Endothelial cell of umbilical vein (primary cell): Measurements from ENCODE around the gene ABCG2. TPM values are rescaled to one million over a fixed set of nuclear protein-coding genes. Genes with fewer than 3 reads are reported as not detected.
A peak's percentile ranks its signal among the peaks of the same experiment; 100 is the strongest.

Experiments used
- BruUV-seq: library from RNA; stranded (reverse); fragments of 400-500 nt; replicated peaks from 2 replicates; lab custom pipeline; 2021; lab: Mats Ljungman, UMichigan
- CTCF ChIA-PET: fragments of 300-600, 350-600 bp; sonication (Branson Sonifier 250); formaldehyde crosslinking; loops from one replicate; lab custom pipeline; 2021; ENCODE audit warnings: antibody characterized with exemption, inconsistent platforms; lab: Charles Lee
- POLR2A ChIA-PET: fragments of 300-600, 350-600 bp; sonication (Branson Sonifier 250); formaldehyde crosslinking; loops from one replicate; lab custom pipeline; 2021; ENCODE audit warnings: antibody characterized with exemption, inconsistent platforms; lab: Charles Lee
- DNase-seq: peaks from one replicate; pipeline ENCODE4 v3.0.0-alpha.2; 2011; ENCODE audit warnings: low read depth, low spot score
- FAIRE-seq: peaks from 2 replicates; lab custom pipeline; 2011; peaks lifted over from hg19 to GRCh38; lab: Jason Lieb, UNC
- H2AFZ ChIP-seq: 2 replicates; pipeline ENCODE4 v1.6.0; 2012; ENCODE audit warnings: low read depth, low read length, control low read depth, inconsistent platforms
- H3K27ac ChIP-seq: 2 replicates; pipeline ENCODE4 v1.5.1; 2011; ENCODE audit warnings: low read depth, mild to moderate bottlenecking, control low read depth, low read length, moderate library complexity; ENCODE audit not compliant: insufficient read depth
- H3K27me3 ChIP-seq, 2 experiments: 2 replicates each; pipeline versions ENCODE4 v1.6.0 to v1.6.1; 2011; ENCODE audit warnings: low read length in 2 of 2, mixed read lengths in 1 of 2; ENCODE audit not compliant: control insufficient read depth in 2 of 2, insufficient read depth in 2 of 2
- H3K36me3 ChIP-seq, 2 experiments: 2 replicates in 1 of 2; 3 replicates in 1 of 2; pipeline ENCODE4 v1.5.1; 2011; ENCODE audit warnings: low read length in 2 of 2, mild to moderate bottlenecking in 1 of 2, moderate library complexity in 1 of 2; ENCODE audit not compliant: control insufficient read depth in 2 of 2, insufficient read depth in 2 of 2; ENCODE audit errors: extremely low read depth in 1 of 2
- H3K4me1 ChIP-seq: 3 replicates; pipeline ENCODE4 v1.5.1; 2011; ENCODE audit warnings: mild to moderate bottlenecking, low read length; ENCODE audit not compliant: control insufficient read depth, insufficient read depth; ENCODE audit errors: extremely low read depth
- H3K4me2 ChIP-seq: 2 replicates; pipeline ENCODE4 v1.6.1; 2011; ENCODE audit warnings: low read length, control low read depth, mixed read lengths; ENCODE audit not compliant: insufficient read depth
- H3K4me3 ChIP-seq, 3 experiments: fragments of 200-600 bp in 1 of 3; sonication (generic), shearing (Covaris generic) in 1 of 3; replicated peaks in 1 of 3; 2 replicates each; pipeline ENCODE4 v1.5.1; 2011 to 2016; ENCODE audit warnings: control low read depth in 3 of 3, low read length in 3 of 3, mild to moderate bottlenecking in 2 of 3, inconsistent platforms in 1 of 3, low read depth in 1 of 3, moderate library complexity in 1 of 3; ENCODE audit not compliant: insufficient read depth in 1 of 3
- H3K79me2 ChIP-seq: 2 replicates; pipeline ENCODE4 v1.6.0; 2012; ENCODE audit warnings: low read length, inconsistent platforms; ENCODE audit not compliant: control insufficient read depth, insufficient read depth
- H3K9ac ChIP-seq: replicated peaks from 2 replicates; pipeline ENCODE3; 2011; ENCODE audit warnings: low read length, control low read depth; ENCODE audit not compliant: insufficient read depth; ENCODE audit errors: extremely low read depth
- H3K9me1 ChIP-seq: replicated peaks from 3 replicates; pipeline ENCODE4 v1.6.0; 2011; ENCODE audit warnings: mild to moderate bottlenecking, low read length; ENCODE audit not compliant: control insufficient read depth, insufficient read depth; ENCODE audit errors: extremely low read depth
- H3K9me3 ChIP-seq: replicated peaks from 2 replicates; pipeline ENCODE4 v1.5.1; 2012; ENCODE audit warnings: low read length, inconsistent platforms; ENCODE audit not compliant: control insufficient read depth, insufficient read depth
- H4K20me1 ChIP-seq: replicated peaks from 2 replicates; pipeline ENCODE3; 2011; ENCODE audit warnings: mild to moderate bottlenecking, low read length; ENCODE audit not compliant: control insufficient read depth, insufficient read depth; ENCODE audit errors: extremely low read depth
- EZH2 ChIP-seq: IDR thresholded peaks from 2 replicates; pipeline ENCODE4 v1.6.1; 2012; ENCODE audit warnings: borderline replicate concordance, low read depth, mild to moderate bottlenecking, moderate library complexity, low read length, inconsistent platforms; ENCODE audit not compliant: severe bottlenecking
- FOS ChIP-seq: IDR thresholded peaks from 2 replicates; pipeline ENCODE4 v1.6.1; 2011; ENCODE audit warnings: mild to moderate bottlenecking, low read length, moderate library complexity, borderline replicate concordance; ENCODE audit not compliant: insufficient read depth
- GATA2 ChIP-seq: IDR thresholded peaks from 2 replicates; pipeline ENCODE4 v1.7.0; 2011; ENCODE audit warnings: low read depth, mild to moderate bottlenecking, moderate library complexity, mixed read lengths, low read length; ENCODE audit not compliant: insufficient read length, insufficient read depth
- JUN ChIP-seq: IDR thresholded peaks from 2 replicates; pipeline ENCODE4 v1.6.1; 2011; ENCODE audit warnings: borderline replicate concordance, low read depth; ENCODE audit not compliant: insufficient read length, insufficient read depth
- MAX ChIP-seq: IDR thresholded peaks from 2 replicates; pipeline ENCODE4 v1.6.1; 2011; ENCODE audit not compliant: insufficient read depth, insufficient read length
- MYC ChIP-seq: IDR thresholded peaks from one replicate; pipeline ENCODE4 v1.6.1; 2011; ENCODE audit warnings: mild to moderate bottlenecking, low read depth, low read length
- POLR2AphosphoS5 ChIP-seq: IDR thresholded peaks from 2 replicates; pipeline ENCODE4 v1.6.1; 2012; ENCODE audit warnings: low read depth, mild to moderate bottlenecking, control low read depth, low read length, moderate library complexity; ENCODE audit not compliant: insufficient read depth
- dilution Hi-C: fragments of 300-500 bp; cut with MboI; formaldehyde crosslinking; loops from one replicate; pipeline ENCODE4 v1.15.0; 2019; ENCODE audit warnings: low sequenced_read_pairs; ENCODE audit not compliant: extremely low pct_ligation_motif_present
- intact Hi-C: fragments of 100-400 bp; cut with micrococcal nuclease; formaldehyde crosslinking; loops from one replicate; pipeline ENCODE4 v1.10.0; 2022
- polyA plus RNA-seq, 4 experiments: library from polyadenylated mRNA; depleted of rRNA in 3 of 4; stranded (reverse) in 3 of 4; unstranded in 1 of 4; fragments of >200 nt; gene quantifications; 2 replicates each; pipeline versions ENCODE4 v1.2.1 to v1.2.3, GENCODE V29; 2011 to 2012; ENCODE audit warnings: missing spikeins in 1 of 4
- total RNA-seq: library from RNA; stranded (reverse); gene quantifications from 2 replicates; pipeline ENCODE4 v1.2.3, GENCODE V29; 2021

The ABCG2 gene
- total and polyA plus RNA-seq, 2 donors (not counting 3 experiments of a cell fraction or from before 2014, with no cell fraction given) = 3.4 to 5.0 TPM

- Histone ChIP-seq H3K27me3 (no peaks in the 10 kb centered on the region), H2AFZ (no peak overlapping the region), H3K9me1 (no peaks in the 10 kb centered on the region), H3K4me3 (no peak overlapping the region), H3K9ac (no peak overlapping the region), H3K4me2 (no peak overlapping the region), H3K79me2 (no peaks in the 10 kb centered on the region), H4K20me1 (no peaks in the 10 kb centered on the region), H3K36me3 (no peaks in the 10 kb centered on the region), H3K9me3 (no peaks in the 10 kb centered on the region), H3K4me1 (peaks cover 6% of the 10 kb centered on the region), H3K27ac (no peak overlapping the region)
- FAIRE-seq (no peak), DNase-seq (no peak)
- dilution Hi-C loops = no loop called here
- ChIA-PET POLR2A (no interaction called here), CTCF (interaction anchor here (1.2 to 1.7 kb wide), 4 partner anchors 35 to 130 kb away, joined by 3 to 6 read pairs (median 4); no protein-coding TSS in a partner anchor)
- intact Hi-C loops = no loop called here
- BruUV-seq = no TSS peak
- TF ChIP-seq MYC (no peak), MAX (no peak), EZH2 (no peak), POLR2AphosphoS5 (no peak), JUN (no peak)
Observed at GRCh38 chr4:88163336-88163735, 4.9 kb upstream of the ABCG2 start.

- BruUV-seq = no TSS peak
- no peaks in the 10 kb centered on the region for H3K27me3 ChIP-seq
- no peaks in the 10 kb centered on the region for H3K9me1 ChIP-seq
- intact Hi-C loops = no loop called here
- H3K4me1 ChIP-seq = peaks cover 12% of the 10 kb centered on the region
- no peak overlapping the region for H2AFZ ChIP-seq
- H3K9me3 ChIP-seq = no peaks in the 10 kb centered on the region
- dilution Hi-C loops = no loop called here
- H3K9ac ChIP-seq = no peak overlapping the region
- POLR2A ChIA-PET = no interaction called here
- H4K20me1 ChIP-seq = no peaks in the 10 kb centered on the region
- DNase-seq = peak; percentile 43
- FAIRE-seq = no peak
- TF ChIP-seq MYC = no peak
- TF ChIP-seq MAX = no peak
- peak; percentile 53 for TF ChIP-seq FOS
- TF ChIP-seq GATA2 = peak; percentile 70
- H3K4me3 ChIP-seq = no peak overlapping the region
- CTCF ChIA-PET = interaction anchor here (1.2 to 1.7 kb wide), 4 partner anchors 36 to 130 kb away, joined by 3 to 6 read pairs (median 4); no protein-coding TSS in a partner anchor
- no peaks in the 10 kb centered on the region for H3K36me3 ChIP-seq
- no peaks in the 10 kb centered on the region for H3K79me2 ChIP-seq
- H3K27ac ChIP-seq = no peak overlapping the region
- no peak overlapping the region for H3K4me2 ChIP-seq
Observed at GRCh38 chr4:88162626-88163025, 4.2 kb upstream of the ABCG2 start.
